Measurements from ENCODE around the gene SYT15.

DNA sequence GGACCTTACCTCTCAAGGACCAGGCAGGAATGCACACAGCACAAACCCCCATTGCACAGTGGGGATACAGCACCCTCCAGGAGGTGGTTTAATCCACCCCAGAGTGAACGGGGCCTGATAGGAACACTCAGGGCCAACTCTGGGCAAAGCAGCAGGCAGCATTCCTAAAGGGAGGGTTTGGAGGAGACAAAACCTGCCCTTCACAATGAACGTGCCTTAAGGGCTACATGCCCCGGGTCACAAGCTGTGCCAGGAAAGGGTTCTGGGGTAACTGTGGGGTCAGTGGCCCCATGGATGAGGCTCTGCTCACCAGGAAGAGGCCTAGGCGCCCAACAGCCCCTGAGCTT is 23.6 kb upstream of the SYT15 start:
- TF ChIP-seq, protein P1, sequence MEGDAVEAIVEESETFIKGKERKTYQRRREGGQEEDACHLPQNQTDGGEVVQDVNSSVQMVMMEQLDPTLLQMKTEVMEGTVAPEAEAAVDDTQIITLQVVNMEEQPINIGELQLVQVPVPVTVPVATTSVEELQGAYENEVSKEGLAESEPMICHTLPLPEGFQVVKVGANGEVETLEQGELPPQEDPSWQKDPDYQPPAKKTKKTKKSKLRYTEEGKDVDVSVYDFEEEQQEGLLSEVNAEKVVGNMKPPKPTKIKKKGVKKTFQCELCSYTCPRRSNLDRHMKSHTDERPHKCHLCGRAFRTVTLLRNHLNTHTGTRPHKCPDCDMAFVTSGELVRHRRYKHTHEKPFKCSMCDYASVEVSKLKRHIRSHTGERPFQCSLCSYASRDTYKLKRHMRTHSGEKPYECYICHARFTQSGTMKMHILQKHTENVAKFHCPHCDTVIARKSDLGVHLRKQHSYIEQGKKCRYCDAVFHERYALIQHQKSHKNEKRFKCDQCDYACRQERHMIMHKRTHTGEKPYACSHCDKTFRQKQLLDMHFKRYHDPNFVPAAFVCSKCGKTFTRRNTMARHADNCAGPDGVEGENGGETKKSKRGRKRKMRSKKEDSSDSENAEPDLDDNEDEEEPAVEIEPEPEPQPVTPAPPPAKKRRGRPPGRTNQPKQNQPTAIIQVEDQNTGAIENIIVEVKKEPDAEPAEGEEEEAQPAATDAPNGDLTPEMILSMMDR (conservative IDR thresholded peaks at IDR 0.05) = no peak
- no peak for TF ChIP-seq ZFX (IDR thresholded peaks at IDR 0.05)
